ENCODE results near the gene DRG1. TPM values are rescaled to one million over a fixed set of nuclear protein-coding genes. Genes with fewer than 3 reads are reported as not detected.

The DRG1 gene
- polyA plus RNA-seq, 2 of the 4 experiments (the other 2 are of a cell fraction), result 77.5 to 90.4 TPM

DNA sequence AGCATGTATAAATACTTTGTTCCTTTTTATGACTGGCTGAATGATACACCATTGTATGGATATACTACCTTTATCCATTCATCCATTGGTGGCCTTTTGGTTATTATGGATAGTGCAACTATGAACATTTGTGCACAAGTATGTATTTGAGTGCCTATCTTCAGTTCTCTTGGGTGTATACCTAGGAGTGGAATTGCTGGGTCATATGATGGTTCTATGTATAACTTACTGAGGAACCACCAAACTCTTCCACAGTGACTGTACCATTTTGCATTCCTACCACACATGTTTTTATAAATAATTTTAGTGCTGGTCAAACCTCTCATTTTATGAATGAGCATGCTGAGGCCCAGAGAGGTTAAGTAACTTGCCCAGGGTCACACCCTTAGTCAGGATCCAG lies 49.4 kb upstream of the DRG1 start:
- FAIRE-seq (no peak), DNase-seq (ENCODE audit: low read depth in 1 of 2, low spot score in 1 of 2) (no peak), ATAC-seq (no peak)
- H3K4me2 ChIP-seq, result no peak overlapping the region
- TF ChIP-seq, protein P1, sequence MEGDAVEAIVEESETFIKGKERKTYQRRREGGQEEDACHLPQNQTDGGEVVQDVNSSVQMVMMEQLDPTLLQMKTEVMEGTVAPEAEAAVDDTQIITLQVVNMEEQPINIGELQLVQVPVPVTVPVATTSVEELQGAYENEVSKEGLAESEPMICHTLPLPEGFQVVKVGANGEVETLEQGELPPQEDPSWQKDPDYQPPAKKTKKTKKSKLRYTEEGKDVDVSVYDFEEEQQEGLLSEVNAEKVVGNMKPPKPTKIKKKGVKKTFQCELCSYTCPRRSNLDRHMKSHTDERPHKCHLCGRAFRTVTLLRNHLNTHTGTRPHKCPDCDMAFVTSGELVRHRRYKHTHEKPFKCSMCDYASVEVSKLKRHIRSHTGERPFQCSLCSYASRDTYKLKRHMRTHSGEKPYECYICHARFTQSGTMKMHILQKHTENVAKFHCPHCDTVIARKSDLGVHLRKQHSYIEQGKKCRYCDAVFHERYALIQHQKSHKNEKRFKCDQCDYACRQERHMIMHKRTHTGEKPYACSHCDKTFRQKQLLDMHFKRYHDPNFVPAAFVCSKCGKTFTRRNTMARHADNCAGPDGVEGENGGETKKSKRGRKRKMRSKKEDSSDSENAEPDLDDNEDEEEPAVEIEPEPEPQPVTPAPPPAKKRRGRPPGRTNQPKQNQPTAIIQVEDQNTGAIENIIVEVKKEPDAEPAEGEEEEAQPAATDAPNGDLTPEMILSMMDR (IDR thresholded peaks at IDR 0.05), result no peak
- TF ChIP-seq SMC3 (IDR thresholded peaks at IDR 0.05) (no peak), NR3C1 (IDR thresholded peaks at IDR 0.05) (no peak), TFCP2L1 (CRISPR knock-in tag; IDR thresholded peaks at IDR 0.05) (no peak), RNF2 (IDR thresholded peaks at IDR 0.05; ENCODE audit: borderline replicate concordance, low read depth) (no peak), TP53 (CRISPR knock-in tag; IDR thresholded peaks at IDR 0.05) (no peak), SREBF2 (IDR thresholded peaks at IDR 0.05) (no peak), CBX8 (IDR thresholded peaks at IDR 0.05) (no peak)
- TF ChIP-seq, protein P2, sequence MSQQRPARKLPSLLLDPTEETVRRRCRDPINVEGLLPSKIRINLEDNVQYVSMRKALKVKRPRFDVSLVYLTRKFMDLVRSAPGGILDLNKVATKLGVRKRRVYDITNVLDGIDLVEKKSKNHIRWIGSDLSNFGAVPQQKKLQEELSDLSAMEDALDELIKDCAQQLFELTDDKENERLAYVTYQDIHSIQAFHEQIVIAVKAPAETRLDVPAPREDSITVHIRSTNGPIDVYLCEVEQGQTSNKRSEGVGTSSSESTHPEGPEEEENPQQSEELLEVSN (IDR thresholded peaks at IDR 0.05; ENCODE audit: borderline replicate concordance, low read depth), result no peak
- H3K4me1 ChIP-seq, result peaks cover 10% of the 10 kb centered on the region
- ChIA-PET CTCF (no interaction called here), POLR2A (no interaction called here)
- H3K27ac ChIP-seq, result no peak overlapping the region
- H3K9me3 ChIP-seq, result no peaks in the 10 kb centered on the region
- H3K4me3 ChIP-seq, result no peak overlapping the region

GRCh38 chr22:31350410-31350863 lies 49.0 kb upstream of the DRG1 start:
- WGBS (ENCODE audit: missing lambda C conversion rate), result 66% methylated on average over 8 of the region's 8 CpGs
- POLR2A ChIA-PET, result no interaction called here
- Histone ChIP-seq H3K9me3 (no peaks in the 10 kb centered on the region), H3K4me1 (0 out of 3 replicates have a peak, but pooled peaks cover 5% of the 10 kb centered on the region), H3K4me2 (no peak overlapping the region), H3K27ac (no peak overlapping the region), H3K4me3 (no peak overlapping the region)
- FAIRE-seq, result no peak
- DNase-seq (ENCODE audit: low read depth in 1 of 2, low spot score in 1 of 2), result peak; percentile 27 to 34
- ATAC-seq, result no peak
- TF ChIP-seq, protein P3, sequence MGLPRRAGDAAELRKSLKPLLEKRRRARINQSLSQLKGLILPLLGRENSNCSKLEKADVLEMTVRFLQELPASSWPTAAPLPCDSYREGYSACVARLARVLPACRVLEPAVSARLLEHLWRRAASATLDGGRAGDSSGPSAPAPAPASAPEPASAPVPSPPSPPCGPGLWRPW (IDR thresholded peaks at IDR 0.05), result no peak
- TF ChIP-seq PBX3 (IDR thresholded peaks at IDR 0.05) (no peak), ZC3H11A (IDR thresholded peaks at IDR 0.05) (no peak), KDM5A (IDR thresholded peaks at IDR 0.05) (no peak), BCL3 (IDR thresholded peaks at IDR 0.05) (no peak), SREBF2 (IDR thresholded peaks at IDR 0.05) (no peak), FOXS1 (CRISPR knock-in tag; IDR thresholded peaks at IDR 0.05) (no peak), TFCP2L1 (CRISPR knock-in tag; IDR thresholded peaks at IDR 0.05) (no peak), KDM1A (IDR thresholded peaks at IDR 0.05; ENCODE audit: low read depth) (no peak), CHD4 (IDR thresholded peaks at IDR 0.05; ENCODE audit: borderline replicate concordance) (no peak), HOXA7 (CRISPR knock-in tag; IDR thresholded peaks at IDR 0.05) (no peak), JUNB (IDR thresholded peaks at IDR 0.05) (no peak)
- TF ChIP-seq, protein P4, sequence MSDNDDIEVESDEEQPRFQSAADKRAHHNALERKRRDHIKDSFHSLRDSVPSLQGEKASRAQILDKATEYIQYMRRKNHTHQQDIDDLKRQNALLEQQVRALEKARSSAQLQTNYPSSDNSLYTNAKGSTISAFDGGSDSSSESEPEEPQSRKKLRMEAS (IDR thresholded peaks at IDR 0.05), result no peak
- TF ChIP-seq, protein P5, sequence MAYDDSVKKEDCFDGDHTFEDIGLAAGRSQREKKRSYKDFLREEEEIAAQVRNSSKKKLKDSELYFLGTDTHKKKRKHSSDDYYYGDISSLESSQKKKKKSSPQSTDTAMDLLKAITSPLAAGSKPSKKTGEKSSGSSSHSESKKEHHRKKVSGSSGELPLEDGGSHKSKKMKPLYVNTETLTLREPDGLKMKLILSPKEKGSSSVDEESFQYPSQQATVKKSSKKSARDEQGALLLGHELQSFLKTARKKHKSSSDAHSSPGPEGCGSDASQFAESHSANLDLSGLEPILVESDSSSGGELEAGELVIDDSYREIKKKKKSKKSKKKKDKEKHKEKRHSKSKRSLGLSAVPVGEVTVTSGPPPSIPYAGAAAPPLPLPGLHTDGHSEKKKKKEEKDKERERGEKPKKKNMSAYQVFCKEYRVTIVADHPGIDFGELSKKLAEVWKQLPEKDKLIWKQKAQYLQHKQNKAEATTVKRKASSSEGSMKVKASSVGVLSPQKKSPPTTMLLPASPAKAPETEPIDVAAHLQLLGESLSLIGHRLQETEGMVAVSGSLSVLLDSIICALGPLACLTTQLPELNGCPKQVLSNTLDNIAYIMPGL (CRISPR knock-in tag; IDR thresholded peaks at IDR 0.05; ENCODE audit: borderline replicate concordance), result no peak
- TF ChIP-seq, protein P2 (IDR thresholded peaks at IDR 0.05; ENCODE audit: borderline replicate concordance, low read depth), result no peak
- TF ChIP-seq, protein P6, sequence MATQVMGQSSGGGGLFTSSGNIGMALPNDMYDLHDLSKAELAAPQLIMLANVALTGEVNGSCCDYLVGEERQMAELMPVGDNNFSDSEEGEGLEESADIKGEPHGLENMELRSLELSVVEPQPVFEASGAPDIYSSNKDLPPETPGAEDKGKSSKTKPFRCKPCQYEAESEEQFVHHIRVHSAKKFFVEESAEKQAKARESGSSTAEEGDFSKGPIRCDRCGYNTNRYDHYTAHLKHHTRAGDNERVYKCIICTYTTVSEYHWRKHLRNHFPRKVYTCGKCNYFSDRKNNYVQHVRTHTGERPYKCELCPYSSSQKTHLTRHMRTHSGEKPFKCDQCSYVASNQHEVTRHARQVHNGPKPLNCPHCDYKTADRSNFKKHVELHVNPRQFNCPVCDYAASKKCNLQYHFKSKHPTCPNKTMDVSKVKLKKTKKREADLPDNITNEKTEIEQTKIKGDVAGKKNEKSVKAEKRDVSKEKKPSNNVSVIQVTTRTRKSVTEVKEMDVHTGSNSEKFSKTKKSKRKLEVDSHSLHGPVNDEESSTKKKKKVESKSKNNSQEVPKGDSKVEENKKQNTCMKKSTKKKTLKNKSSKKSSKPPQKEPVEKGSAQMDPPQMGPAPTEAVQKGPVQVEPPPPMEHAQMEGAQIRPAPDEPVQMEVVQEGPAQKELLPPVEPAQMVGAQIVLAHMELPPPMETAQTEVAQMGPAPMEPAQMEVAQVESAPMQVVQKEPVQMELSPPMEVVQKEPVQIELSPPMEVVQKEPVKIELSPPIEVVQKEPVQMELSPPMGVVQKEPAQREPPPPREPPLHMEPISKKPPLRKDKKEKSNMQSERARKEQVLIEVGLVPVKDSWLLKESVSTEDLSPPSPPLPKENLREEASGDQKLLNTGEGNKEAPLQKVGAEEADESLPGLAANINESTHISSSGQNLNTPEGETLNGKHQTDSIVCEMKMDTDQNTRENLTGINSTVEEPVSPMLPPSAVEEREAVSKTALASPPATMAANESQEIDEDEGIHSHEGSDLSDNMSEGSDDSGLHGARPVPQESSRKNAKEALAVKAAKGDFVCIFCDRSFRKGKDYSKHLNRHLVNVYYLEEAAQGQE (IDR thresholded peaks at IDR 0.05), result no peak
- CTCF ChIA-PET, result no interaction called here

All from A549 (cell line).